ENCODE data around the gene URGCP. TPM values are rescaled to one million over a fixed set of nuclear protein-coding genes. Genes with fewer than 3 reads are reported as not detected.

The URGCP gene
- total RNA-seq, 1 experiment from 2014 or later = 26.6 TPM

GRCh38 chr7:43847496-43847895 lies 58.9 kb downstream of the URGCP start:
- H3K27ac ChIP-seq (ENCODE audit: low read depth, low read length, poor library complexity, severe bottlenecking) = no peak overlapping the region
- no peaks in the 10 kb centered on the region for H3K9me3 ChIP-seq (ENCODE audit: low read depth, low read length, poor library complexity, severe bottlenecking)
- CTCF ChIA-PET = no interaction called here
- H3K4me1 ChIP-seq (ENCODE audit: insufficient read depth, low read length, poor library complexity, severe bottlenecking) = no peaks in the 10 kb centered on the region
- H3K4me3 ChIP-seq (ENCODE audit: low read depth, low read length, poor library complexity, severe bottlenecking) = no peak overlapping the region
- no peaks in the 10 kb centered on the region for H3K36me3 ChIP-seq (ENCODE audit: insufficient read depth, low read length, poor library complexity, severe bottlenecking)
- H3K27me3 ChIP-seq (replicated peaks; ENCODE audit: insufficient read depth, low read depth, low read length, poor library complexity) = no peaks in the 10 kb centered on the region
- DNase-seq (ENCODE audit: low spot score) = no peak
- intact Hi-C loops (cut with micrococcal nuclease; ENCODE audit: unreplicated experiment) = no loop called here
- TF ChIP-seq, protein P1, sequence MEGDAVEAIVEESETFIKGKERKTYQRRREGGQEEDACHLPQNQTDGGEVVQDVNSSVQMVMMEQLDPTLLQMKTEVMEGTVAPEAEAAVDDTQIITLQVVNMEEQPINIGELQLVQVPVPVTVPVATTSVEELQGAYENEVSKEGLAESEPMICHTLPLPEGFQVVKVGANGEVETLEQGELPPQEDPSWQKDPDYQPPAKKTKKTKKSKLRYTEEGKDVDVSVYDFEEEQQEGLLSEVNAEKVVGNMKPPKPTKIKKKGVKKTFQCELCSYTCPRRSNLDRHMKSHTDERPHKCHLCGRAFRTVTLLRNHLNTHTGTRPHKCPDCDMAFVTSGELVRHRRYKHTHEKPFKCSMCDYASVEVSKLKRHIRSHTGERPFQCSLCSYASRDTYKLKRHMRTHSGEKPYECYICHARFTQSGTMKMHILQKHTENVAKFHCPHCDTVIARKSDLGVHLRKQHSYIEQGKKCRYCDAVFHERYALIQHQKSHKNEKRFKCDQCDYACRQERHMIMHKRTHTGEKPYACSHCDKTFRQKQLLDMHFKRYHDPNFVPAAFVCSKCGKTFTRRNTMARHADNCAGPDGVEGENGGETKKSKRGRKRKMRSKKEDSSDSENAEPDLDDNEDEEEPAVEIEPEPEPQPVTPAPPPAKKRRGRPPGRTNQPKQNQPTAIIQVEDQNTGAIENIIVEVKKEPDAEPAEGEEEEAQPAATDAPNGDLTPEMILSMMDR (conservative IDR thresholded peaks at IDR 0.05; ENCODE audit: low read depth, low read length) = no peak
- no peak for TF ChIP-seq EZH2 (IDR thresholded peaks at IDR 0.05; ENCODE audit: borderline replicate concordance, low read depth, low read length, poor library complexity, severe bottlenecking)
- no TSS peak for BruUV-seq (replicated peaks)
- POLR2A ChIA-PET (ENCODE audit: low non-redundant PET) = no interaction called here

DNA sequence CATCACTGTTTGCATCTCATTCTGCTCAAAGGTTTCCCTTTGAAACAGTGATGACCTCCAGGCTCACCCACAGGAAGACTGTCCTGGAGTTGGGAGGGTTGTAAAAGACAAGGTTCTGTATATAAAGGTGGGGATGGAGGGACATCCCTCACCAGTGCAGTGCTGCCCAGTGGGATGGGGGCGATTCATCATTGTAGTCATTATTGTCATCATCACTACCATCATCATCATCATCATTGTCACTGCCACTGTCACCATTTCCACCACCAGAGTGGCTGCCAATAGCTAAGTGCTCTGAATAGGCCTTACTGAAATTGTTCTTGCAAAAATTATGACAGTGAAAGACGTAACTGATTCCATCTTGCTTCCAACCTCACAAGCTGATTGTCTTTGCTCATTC lies 61.7 kb downstream of the URGCP start:
- no peak for TF ChIP-seq EZH2 (IDR thresholded peaks at IDR 0.05; ENCODE audit: borderline replicate concordance, low read depth, low read length, poor library complexity, severe bottlenecking)
- TF ChIP-seq, protein P1 (conservative IDR thresholded peaks at IDR 0.05; ENCODE audit: low read depth, low read length) = no peak
- no TSS peak for BruUV-seq (replicated peaks)
- CTCF ChIA-PET = no interaction called here

GRCh38 chr7:43844257-43844656 lies 62.1 kb downstream of the URGCP start:
- ChIA-PET CTCF (no interaction called here), POLR2A (ENCODE audit: low non-redundant PET) (no interaction called here)

More for the DNA sequence above, 61.7 kb downstream of the URGCP start:
- POLR2A ChIA-PET (ENCODE audit: low non-redundant PET) = no interaction called here
- Histone ChIP-seq H3K27me3 (replicated peaks; ENCODE audit: insufficient read depth, low read depth, low read length, poor library complexity) (no peaks in the 10 kb centered on the region), H3K9me3 (ENCODE audit: low read depth, low read length, poor library complexity, severe bottlenecking) (no peaks in the 10 kb centered on the region), H3K4me1 (ENCODE audit: insufficient read depth, low read length, poor library complexity, severe bottlenecking) (no peaks in the 10 kb centered on the region), H3K27ac (ENCODE audit: low read depth, low read length, poor library complexity, severe bottlenecking) (no peak overlapping the region), H3K4me3 (ENCODE audit: low read depth, low read length, poor library complexity, severe bottlenecking) (no peak overlapping the region), H3K36me3 (ENCODE audit: insufficient read depth, low read length, poor library complexity, severe bottlenecking) (no peaks in the 10 kb centered on the region)
- intact Hi-C loops (cut with micrococcal nuclease; ENCODE audit: unreplicated experiment) = no loop called here
- DNase-seq (ENCODE audit: low spot score) = no peak

More at GRCh38 chr7:43844257-43844656, 62.1 kb downstream of the URGCP start:
- BruUV-seq (replicated peaks) = no TSS peak
- Histone ChIP-seq H3K4me1 (ENCODE audit: insufficient read depth, low read length, poor library complexity, severe bottlenecking) (no peaks in the 10 kb centered on the region), H3K27ac (ENCODE audit: low read depth, low read length, poor library complexity, severe bottlenecking) (no peak overlapping the region), H3K27me3 (replicated peaks; ENCODE audit: insufficient read depth, low read depth, low read length, poor library complexity) (no peaks in the 10 kb centered on the region), H3K4me3 (ENCODE audit: low read depth, low read length, poor library complexity, severe bottlenecking) (no peak overlapping the region), H3K36me3 (ENCODE audit: insufficient read depth, low read length, poor library complexity, severe bottlenecking) (no peaks in the 10 kb centered on the region), H3K9me3 (ENCODE audit: low read depth, low read length, poor library complexity, severe bottlenecking) (no peaks in the 10 kb centered on the region)
- TF ChIP-seq, protein P1 (conservative IDR thresholded peaks at IDR 0.05; ENCODE audit: low read depth, low read length) = no peak
- TF ChIP-seq EZH2 (IDR thresholded peaks at IDR 0.05; ENCODE audit: borderline replicate concordance, low read depth, low read length, poor library complexity, severe bottlenecking) = no peak
- intact Hi-C loops (cut with micrococcal nuclease; ENCODE audit: unreplicated experiment) = no loop called here
- DNase-seq (ENCODE audit: low spot score) = no peak
